Lung (tissue), 12 donors: Measurements from ENCODE around the gene LRRC25. TPM values are rescaled to one million over a fixed set of nuclear protein-coding genes. Genes with fewer than 3 reads are reported as not detected.
"Not testable (repeated sequence)": the region's sequence is repeated elsewhere in the genome, so short reads cannot be mapped to it uniquely, and the experiment has no call there.

Experiments used
- ATAC-seq: fragments of 200-7000 bp; cut with Tn5 transposase; one replicate; pipeline ENCODE4 v1.9.1; 2020; ENCODE audit warnings: moderate number of reproducible peaks; ENCODE audit not compliant: insufficient read depth, low FRiP score
- DNase-seq, 3 donors: peaks; one replicate each; pipeline ENCODE4 v3.0.0-alpha.2; 2013 to 2017
- H3K27ac ChIP-seq, 2 donors: one replicate each; pipeline ENCODE4 v1.5.1; 2013; ENCODE audit warnings: mild to moderate bottlenecking in 2 of 2, moderate library complexity in 2 of 2, control low read depth in 1 of 2, inconsistent platforms in 1 of 2, low read depth in 1 of 2, low read length in 1 of 2
- H3K27me3 ChIP-seq, 3 donors: one replicate each; pipeline ENCODE4 v1.5.1; 2013; ENCODE audit warnings: low read length in 2 of 3; ENCODE audit not compliant: control insufficient read depth in 3 of 3, insufficient read depth in 3 of 3
- H3K36me3 ChIP-seq, 4 donors: one replicate each; pipeline ENCODE4 v1.5.1; 2013; ENCODE audit warnings: low read length in 4 of 4, mild to moderate bottlenecking in 1 of 4, moderate library complexity in 1 of 4; ENCODE audit not compliant: control insufficient read depth in 4 of 4, insufficient read depth in 4 of 4
- H3K4me1 ChIP-seq, 5 donors: one replicate each; pipeline ENCODE4 v1.5.1; 2013; ENCODE audit warnings: low read length in 5 of 5, mild to moderate bottlenecking in 2 of 5, moderate library complexity in 1 of 5; ENCODE audit not compliant: control insufficient read depth in 5 of 5, insufficient read depth in 5 of 5
- H3K4me3 ChIP-seq: one replicate; pipeline ENCODE4 v1.5.1; 2013; ENCODE audit warnings: mild to moderate bottlenecking, control low read depth, moderate library complexity
- H3K9ac ChIP-seq, 2 donors: one replicate each; pipeline ENCODE4 v1.5.1; 2013; ENCODE audit warnings: low read length in 2 of 2, control low read depth in 1 of 2; ENCODE audit not compliant: insufficient read depth in 1 of 2
- H3K9me3 ChIP-seq, 4 donors: one replicate each; pipeline ENCODE4 v1.5.1; 2013; ENCODE audit warnings: low read length in 3 of 4, mild to moderate bottlenecking in 1 of 4, moderate library complexity in 1 of 4; ENCODE audit not compliant: control insufficient read depth in 4 of 4, insufficient read depth in 3 of 4
- WGBS, 2 donors: extraction: QIAGEN DNeasy Blood & Tissue Kit; methylation state at CpG; one replicate each; pipeline ENCODE4 v1.1.7; 2013; 5-methylcytosine and 5-hydroxymethylcytosine counted together
- polyA plus RNA-seq, 2 donors: library from polyadenylated mRNA; stranded (reverse); fragments of 200-250 nt; gene quantifications; one replicate each; pipeline ENCODE4 v1.2.1, GENCODE V29; 2013
- total RNA-seq, 2 donors: library from RNA; depleted of rRNA in 1 of 2; stranded (reverse); fragments of >200 nt in 1 of 2; gene quantifications; one replicate each; pipeline ENCODE4 v1.2.1, GENCODE V29; 2014 to 2021
- TF ChIP-seq, protein P1 (sequence below): IDR thresholded peaks from 2 replicates; pipeline ENCODE4 v1.5.1; 2012; ENCODE audit warnings: mild to moderate bottlenecking; ENCODE audit errors: control extremely low read depth, extremely low read depth
- donor health status: control.
- donor health status: control.
- donor health status: Bipolar disorder and iron deficiency.
- donor health status: healthy.
- donor health status: DM: yes; HTN: yes; CAD: no.

The LRRC25 gene
- total and polyA plus RNA-seq, 4 donors, result 8.5 to 119 (median 27.0) TPM

DNA sequence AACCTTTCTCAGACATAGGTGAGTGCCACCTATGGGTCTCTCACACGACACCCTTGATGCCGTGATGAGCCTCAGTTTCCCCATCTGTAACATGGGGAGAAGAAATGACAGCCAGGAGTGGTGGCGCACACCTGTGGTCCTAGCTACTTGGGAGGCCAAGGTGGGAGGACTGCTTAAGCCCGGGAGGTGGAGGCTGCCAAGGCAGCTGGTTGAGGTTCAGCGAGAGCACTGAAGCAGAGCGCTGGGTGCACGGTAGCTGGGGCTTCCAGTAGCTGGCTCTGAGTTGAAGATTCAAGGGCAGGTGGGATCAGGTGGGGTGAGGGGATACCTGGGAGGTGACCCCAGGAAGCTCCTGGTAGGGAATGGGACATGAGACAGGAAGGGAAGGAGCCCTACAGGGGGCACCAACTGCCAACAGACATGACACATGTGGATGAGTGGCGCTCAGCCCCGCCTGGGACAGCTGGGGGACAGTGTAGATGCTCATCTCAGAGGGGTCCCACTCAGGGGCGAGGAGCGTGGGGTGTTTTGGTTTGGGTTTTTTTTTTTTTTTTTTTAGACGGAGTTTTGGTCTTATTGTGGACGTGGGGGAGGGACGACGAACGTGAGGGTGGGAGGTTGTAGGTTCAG is 15.3 kb upstream of the LRRC25 start:
- H3K36me3 ChIP-seq, result no peaks in the 10 kb centered on the region
- 81% methylated on average over 16 of the region's 16 CpGs for WGBS, 2 donors
- no peaks in the 10 kb centered on the region for H3K9me3 ChIP-seq
- ATAC-seq (no peak), DNase-seq (no peak)
- no peak overlapping the region for H3K4me3 ChIP-seq
- H3K27me3 ChIP-seq, result no peaks in the 10 kb centered on the region
- no peak overlapping the region for H3K27ac ChIP-seq
- no peak overlapping the region for H3K9ac ChIP-seq
- TF ChIP-seq, protein P1, sequence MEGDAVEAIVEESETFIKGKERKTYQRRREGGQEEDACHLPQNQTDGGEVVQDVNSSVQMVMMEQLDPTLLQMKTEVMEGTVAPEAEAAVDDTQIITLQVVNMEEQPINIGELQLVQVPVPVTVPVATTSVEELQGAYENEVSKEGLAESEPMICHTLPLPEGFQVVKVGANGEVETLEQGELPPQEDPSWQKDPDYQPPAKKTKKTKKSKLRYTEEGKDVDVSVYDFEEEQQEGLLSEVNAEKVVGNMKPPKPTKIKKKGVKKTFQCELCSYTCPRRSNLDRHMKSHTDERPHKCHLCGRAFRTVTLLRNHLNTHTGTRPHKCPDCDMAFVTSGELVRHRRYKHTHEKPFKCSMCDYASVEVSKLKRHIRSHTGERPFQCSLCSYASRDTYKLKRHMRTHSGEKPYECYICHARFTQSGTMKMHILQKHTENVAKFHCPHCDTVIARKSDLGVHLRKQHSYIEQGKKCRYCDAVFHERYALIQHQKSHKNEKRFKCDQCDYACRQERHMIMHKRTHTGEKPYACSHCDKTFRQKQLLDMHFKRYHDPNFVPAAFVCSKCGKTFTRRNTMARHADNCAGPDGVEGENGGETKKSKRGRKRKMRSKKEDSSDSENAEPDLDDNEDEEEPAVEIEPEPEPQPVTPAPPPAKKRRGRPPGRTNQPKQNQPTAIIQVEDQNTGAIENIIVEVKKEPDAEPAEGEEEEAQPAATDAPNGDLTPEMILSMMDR, result no peak
- H3K4me1 ChIP-seq, result peaks cover 0 to 31% (median 23%) of the 10 kb centered on the region in 5 donors

DNA sequence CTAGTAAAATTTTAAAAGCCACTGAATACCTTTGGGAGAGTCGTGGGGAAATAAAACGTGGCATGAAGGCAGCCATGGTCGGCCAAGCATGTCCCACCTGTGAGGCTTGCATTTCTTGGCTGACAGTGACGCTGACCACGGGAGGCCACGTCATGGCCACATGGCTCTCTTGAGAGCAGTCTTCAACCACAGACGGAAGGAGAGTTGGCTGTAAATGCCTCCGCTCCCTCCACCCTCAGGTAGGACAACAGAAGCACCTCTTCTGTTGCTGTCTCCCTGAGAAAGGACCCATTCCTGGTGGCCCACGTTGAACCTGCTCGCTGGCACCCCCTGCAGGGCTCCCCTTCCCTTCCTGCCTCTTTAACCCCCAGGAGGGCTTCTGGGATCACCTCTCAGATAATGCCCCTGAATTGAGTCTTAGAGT is 10.6 kb upstream of the LRRC25 start:
- H3K4me3 ChIP-seq, result no peak overlapping the region
- TF ChIP-seq, protein P1, result no peak
- no peak for DNase-seq
- H3K4me1 ChIP-seq, result no peaks in the 10 kb centered on the region
- H3K9me3 ChIP-seq, result no peaks in the 10 kb centered on the region
- no peaks in the 10 kb centered on the region for H3K27me3 ChIP-seq
- WGBS, 2 donors, result 52 to 63% methylated on average over 10 of the region's 10 CpGs
- no peak overlapping the region for H3K9ac ChIP-seq
- H3K27ac ChIP-seq, result no peak overlapping the region
- ATAC-seq, result peak; percentile 30
- H3K36me3 ChIP-seq, result no peaks in the 10 kb centered on the region

- WGBS, 2 donors, result 94 to 97% methylated on average over 9 of the region's 9 CpGs
- no peak for ATAC-seq
- no peak overlapping the region for H3K27ac ChIP-seq
- H3K36me3 ChIP-seq, result no peaks in the 10 kb centered on the region
- no peaks in the 10 kb centered on the region for H3K4me1 ChIP-seq
- no peaks in the 10 kb centered on the region for H3K9me3 ChIP-seq
- H3K9ac ChIP-seq, result no peak overlapping the region
- H3K27me3 ChIP-seq, result no peaks in the 10 kb centered on the region
- TF ChIP-seq, protein P1, result no peak
- no peak overlapping the region for H3K4me3 ChIP-seq
- no peak for DNase-seq
These were observed 9.3 kb upstream of the LRRC25 start for GRCh38 chr19:18406749-18407148.

GRCh38 chr19:18405754-18406153 is 8.3 kb upstream of the LRRC25 start:
- not testable (repeated sequence) for H3K9me3 ChIP-seq, H3K27ac ChIP-seq, H3K4me3 ChIP-seq, H3K36me3 ChIP-seq, H3K27me3 ChIP-seq, H3K4me1 ChIP-seq, H3K9ac ChIP-seq, ATAC-seq, DNase-seq
- WGBS, 2 donors, result 83 to 90% methylated on average over 11 of the region's 11 CpGs

DNA sequence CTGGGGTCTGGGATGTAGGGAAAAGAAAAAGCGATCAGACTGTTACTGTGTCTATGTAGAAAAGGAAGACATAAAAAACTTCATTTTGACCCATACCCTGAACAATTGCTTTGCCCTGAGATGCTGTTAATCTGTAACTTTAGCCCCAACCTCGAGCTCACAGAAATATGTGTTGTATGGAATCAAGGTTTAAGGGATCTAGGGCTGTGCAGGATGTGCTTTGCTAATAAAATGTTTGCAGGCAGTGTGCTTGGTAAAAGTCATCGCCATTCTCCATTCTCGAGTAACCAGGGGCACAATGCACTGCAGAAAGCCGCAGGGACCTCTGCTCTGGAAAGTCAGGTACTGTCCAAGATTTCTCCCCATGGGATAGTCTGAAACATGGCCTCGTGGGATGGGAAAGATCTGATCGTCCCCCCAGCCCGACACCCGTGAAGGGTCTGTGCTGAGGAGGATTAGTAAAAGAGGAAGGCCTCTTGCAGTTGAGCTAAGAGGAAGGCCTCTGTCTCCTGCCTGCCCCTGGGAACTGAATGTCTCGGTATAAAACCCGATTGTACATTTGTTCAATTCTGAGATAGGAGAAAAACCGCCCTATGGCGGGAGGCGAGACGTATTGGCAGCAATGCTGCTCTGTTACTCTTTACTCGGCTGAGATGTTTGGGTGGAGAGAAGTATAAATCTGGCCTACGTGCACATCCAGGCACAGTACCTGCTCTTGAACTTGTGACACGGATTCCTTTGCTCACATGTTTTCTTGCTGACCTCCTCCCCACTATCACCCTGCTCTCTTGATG is 5.2 kb upstream of the LRRC25 start:
- not testable (repeated sequence) for H3K36me3 ChIP-seq, H3K9ac ChIP-seq, H3K4me1 ChIP-seq, ATAC-seq, H3K4me3 ChIP-seq, H3K27me3 ChIP-seq, H3K27ac ChIP-seq, H3K9me3 ChIP-seq, DNase-seq
- 42 to 62% methylated on average over 18 of the region's 18 CpGs for WGBS, 2 donors
